Heart left ventricle (tissue), 13 donors: ENCODE results near the gene ZKSCAN4.

Experiments
- POLR2A ChIP-seq, 2 donors: fragments of 450-650 bp; IDR thresholded peaks; one replicate each; pipeline ENCODE4 v1.6.1; 2017; ENCODE audit warnings: antibody characterized with exemption in 2 of 2, mild to moderate bottlenecking in 2 of 2, moderate library complexity in 2 of 2
- TF ChIP-seq, protein P1 (sequence below), 12 donors: fragments of 200-600 bp; sonication (generic) in 4 of 12; IDR thresholded peaks; one replicate each; pipeline versions ENCODE4 v1.5.0 to v1.8.0; 2018 to 2022; ENCODE audit warnings: antibody characterized with exemption in 12 of 12, mild to moderate bottlenecking in 5 of 12
- donor health status: ischemic (EF 13 %, LVEDD 7.1; RV severe dilation, severe dysfunction).
- donor health status: DM: no; HTN: yes; CAD: no.
- donor health status: DM: no; HTN: no; CAD: no.
- donor health status: ischemic (EF 25% LVEDD 6.9; RV normal size, moderate dysfunction).
- donor health status: ischemic (EF 25% LVEDD 5.7; RV mildly dilated, moderate dysfunction).
- donor health status: ischemic (EF 35%, LVEDD 5.7; RV mildly dilated, moderate dysfunction).
- donor health status: nonischemic (EF 11% LVEDD 7.7; RV severe dilation, severe dysfunction).
- donor health status: DM: yes; HTN: yes; CAD: no.
- donor health status: PGD.
- donor health status: ischemic (EF 29% LVEDD 5.4; RV normal size, mild dysfunction).
- donor health status: nonischemic (EF 23%, LVEDD 6.1; RV moderate dilation, normal function).

DNA sequence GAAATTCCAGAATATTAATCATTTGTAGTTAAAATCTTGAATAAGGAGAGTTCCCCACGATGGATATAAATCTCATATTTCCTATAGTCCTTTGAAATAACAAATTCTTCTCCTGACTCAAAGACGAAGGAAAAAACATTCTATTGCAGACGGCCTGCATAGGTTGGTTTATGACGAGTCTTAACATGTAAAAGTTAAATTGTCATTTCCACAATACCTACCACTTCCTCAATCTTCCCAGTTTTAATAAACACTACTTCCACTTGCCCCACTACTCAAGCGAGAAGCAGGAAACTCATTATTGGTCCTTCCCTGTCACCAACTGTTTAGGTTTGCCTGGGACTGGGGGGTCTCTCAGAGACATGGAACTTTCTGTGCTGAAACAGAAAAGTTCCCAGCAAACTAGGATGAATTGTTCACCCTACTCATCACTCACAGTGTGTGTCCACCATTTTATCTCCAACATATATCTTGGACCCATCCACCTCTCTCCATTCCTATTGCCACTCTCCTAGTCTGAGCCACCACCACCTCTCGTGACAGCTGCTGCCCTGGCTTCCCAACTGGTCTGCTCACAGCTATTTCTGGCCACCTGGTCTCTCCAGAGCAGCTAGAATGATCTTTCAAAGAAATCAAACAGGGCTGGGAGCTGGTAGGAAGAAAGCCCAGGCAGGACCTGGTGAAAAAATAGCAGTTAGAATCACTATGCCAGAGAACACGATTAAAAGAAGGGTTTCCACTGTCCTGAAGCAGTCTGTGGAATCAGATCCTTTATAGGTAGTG, 42.1 kb downstream of the ZKSCAN4 start:
- TF ChIP-seq, protein P1, sequence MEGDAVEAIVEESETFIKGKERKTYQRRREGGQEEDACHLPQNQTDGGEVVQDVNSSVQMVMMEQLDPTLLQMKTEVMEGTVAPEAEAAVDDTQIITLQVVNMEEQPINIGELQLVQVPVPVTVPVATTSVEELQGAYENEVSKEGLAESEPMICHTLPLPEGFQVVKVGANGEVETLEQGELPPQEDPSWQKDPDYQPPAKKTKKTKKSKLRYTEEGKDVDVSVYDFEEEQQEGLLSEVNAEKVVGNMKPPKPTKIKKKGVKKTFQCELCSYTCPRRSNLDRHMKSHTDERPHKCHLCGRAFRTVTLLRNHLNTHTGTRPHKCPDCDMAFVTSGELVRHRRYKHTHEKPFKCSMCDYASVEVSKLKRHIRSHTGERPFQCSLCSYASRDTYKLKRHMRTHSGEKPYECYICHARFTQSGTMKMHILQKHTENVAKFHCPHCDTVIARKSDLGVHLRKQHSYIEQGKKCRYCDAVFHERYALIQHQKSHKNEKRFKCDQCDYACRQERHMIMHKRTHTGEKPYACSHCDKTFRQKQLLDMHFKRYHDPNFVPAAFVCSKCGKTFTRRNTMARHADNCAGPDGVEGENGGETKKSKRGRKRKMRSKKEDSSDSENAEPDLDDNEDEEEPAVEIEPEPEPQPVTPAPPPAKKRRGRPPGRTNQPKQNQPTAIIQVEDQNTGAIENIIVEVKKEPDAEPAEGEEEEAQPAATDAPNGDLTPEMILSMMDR (IDR thresholded peaks at IDR 0.05) = no peak
- no peak for TF ChIP-seq POLR2A (IDR thresholded peaks at IDR 0.05)
